Stimulated activated CD8-positive, alpha-beta memory T cell treated with anti-CD3 and anti-CD28 coated beads, Interleukin-4, amount 100 ng/mL, for 24 hours (primary cell): Measurements from ENCODE around the gene FIBP.
"Not testable (repeated sequence)": the region's sequence is repeated elsewhere in the genome, so short reads cannot be mapped to it uniquely, and the experiment has no call there.

Source experiments
- DNase-seq: peaks from one replicate; pipeline ENCODE4 v3.0.0-alpha.2; 2020; ENCODE audit warnings: low read depth

FIBP gene

DNA sequence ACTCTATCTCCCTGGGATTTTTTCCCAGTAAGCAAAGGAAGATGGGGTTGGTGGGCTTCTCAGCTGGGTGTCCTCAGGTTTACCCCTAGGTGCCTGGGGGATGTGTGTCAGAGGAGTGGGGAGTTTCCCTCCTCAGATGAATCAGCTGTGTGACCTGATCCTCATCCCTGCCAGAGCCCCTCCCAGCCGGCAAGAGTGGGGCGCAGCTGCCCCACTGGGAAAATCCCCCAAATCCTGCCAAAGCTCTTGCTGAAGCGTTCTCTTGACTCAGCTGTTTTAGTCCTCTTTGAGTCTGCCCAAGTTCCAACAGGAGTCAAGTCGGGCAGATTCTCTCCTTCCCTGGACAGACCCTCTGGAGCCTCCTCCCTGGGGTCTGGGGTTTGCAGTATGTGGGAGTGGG lies 24.6 kb upstream of the FIBP start:
- no peak for DNase-seq

DNA sequence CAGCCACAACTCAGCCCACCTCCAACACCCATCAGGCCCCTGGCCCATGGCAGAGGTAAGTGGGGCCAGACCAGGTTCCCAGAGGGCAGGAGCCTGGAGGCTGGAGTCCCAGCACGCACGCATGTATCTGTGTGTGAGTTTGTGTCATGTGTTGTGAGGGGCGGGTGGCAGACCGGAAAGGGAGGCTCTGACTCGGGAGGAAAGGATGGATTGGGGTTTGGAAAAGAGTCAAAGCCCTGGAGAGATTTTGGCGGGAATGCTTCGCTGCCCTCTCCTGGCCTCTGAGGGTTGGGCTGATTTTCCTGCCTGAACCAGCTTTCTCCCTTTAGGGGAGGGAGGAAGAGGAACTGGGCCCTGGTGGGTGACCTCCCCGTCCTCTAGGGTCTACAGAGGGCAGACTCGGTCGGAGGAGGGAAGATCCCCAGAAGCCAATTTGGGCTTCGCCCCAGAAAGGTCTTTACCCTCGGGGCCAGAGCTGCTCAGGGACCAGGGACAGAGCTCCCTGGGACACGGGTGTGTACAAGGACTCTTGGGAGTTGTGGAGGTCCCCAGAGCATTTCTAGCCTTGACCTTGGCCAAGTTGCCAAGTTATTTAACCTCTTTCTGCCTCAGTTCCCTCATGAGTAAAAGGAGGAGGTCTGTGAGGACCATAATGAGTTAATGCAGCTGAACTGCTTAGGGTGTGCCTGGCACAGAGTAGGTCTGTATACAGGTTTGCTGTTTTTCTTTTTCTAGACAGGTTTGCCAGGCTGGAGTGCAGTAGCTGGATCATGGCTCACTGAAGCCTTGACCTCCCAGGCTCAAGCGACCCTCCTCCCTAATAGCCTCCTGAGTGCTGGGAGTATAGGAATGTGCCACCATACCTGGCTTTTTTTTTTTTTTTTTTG lies 23.7 kb upstream of the FIBP start:
- no peak for DNase-seq

- no peak for DNase-seq
Observed at GRCh38 chr11:65907878-65908277, 19.6 kb upstream of the FIBP start.

- DNase-seq = no peak
Observed at GRCh38 chr11:65906602-65907001, 18.3 kb upstream of the FIBP start.

DNA sequence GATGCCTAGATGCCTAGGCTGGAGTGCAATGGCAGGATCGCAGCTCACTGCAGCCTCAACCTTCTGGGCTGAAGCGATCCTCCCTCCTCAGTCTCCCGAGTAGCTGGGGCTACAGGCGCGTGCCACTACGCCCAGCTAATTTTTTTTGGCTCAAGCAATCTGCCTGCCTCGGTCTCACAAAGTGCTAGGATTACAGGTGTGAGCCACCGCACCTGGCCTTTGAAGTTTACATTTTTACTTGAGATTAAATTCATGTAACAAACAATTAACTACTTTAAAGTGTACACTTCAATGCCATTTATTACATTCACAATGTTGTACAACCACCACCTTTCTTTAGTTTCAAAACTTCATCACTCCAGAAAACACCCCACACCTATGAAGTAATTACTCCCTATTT lies 15.4 kb upstream of the FIBP start:
- no peak for DNase-seq

DNA sequence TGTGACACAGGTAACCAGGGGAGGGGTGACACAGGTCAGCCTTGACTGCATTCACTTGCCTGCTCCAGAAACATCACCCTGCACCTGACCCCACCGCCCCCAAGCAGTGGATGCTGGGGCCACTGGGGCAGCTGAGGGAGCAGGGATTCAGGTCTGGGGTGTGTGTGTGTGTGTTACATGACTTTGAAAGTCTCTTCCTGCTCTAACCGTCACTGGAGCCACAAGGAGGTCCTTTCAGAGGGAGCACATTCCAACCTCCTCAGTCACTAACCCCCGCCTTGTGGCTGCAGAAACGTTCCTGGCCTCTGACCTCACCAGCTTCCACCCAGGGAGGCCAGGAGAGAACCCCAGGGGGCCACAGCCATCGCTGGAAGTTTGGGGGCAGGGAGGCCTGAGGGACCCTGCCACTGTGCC lies 14.8 kb upstream of the FIBP start:
- DNase-seq = no peak

DNA sequence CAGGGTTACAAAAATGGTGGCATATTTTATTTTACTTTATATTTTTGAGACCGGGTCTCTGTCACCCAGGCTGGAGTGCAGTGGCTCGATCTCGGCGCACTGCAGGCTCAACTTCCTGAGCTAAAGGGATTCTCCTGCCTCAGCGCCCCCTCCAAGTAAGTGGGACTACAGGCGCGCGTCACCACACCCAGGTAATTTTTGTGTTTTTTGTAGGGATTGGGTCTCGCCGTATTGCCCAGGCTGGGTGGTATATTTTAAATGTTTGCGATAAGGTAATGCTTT lies 12.6 kb upstream of the FIBP start:
- DNase-seq = no peak

DNA sequence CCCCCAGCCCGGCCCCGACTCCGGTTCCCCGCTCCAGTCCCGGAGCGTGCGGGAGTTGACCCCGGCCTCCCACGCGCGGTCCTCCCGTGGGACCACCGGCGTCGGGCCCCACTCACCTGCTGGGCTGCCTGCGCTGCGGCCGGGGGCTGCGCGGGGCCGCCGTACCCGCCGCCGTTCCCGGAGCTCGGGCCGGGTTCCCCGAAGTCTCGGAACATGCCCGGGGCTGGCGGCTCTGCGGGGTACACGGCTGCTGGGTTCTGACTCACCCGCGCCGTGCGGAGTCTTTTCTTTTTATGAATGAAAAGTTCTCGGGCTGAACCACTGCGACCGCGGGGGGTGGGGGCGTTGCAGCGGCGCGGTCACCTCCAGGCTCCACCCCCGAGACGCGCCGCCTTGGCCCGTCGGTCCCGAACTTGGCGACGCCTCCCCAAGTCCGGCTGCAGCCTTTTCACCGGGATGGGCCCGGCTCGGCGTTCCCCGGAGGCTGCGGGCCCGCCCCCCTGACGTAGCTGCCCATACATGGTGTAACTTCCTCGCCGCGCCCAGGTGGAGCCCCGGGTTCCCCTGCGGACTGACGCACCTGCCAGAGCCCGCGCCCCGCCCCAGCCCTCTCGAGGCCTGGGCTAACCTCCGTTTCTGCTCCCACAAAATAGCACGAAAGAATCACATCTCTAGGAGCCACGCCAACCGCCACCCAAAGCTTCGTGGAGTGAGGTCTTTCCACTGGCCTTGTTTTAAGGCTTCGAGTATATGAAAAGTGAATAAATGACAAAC lies 12.0 kb upstream of the FIBP start, which contains the start of gene FOSL1:
FOSL1 (minus strand) TSS at position 264 of the 774 bp plus-strand sequence; CDS start at position 215, 49 bp downstream.
- peak; percentile 91 for DNase-seq

GRCh38 chr11:65899356-65900124 lies 11.3 kb upstream of the FIBP start:
- peak; percentile 68 for DNase-seq

- no peak for DNase-seq
Observed at GRCh38 chr11:65898656-65899355, 10.5 kb upstream of the FIBP start.

DNA sequence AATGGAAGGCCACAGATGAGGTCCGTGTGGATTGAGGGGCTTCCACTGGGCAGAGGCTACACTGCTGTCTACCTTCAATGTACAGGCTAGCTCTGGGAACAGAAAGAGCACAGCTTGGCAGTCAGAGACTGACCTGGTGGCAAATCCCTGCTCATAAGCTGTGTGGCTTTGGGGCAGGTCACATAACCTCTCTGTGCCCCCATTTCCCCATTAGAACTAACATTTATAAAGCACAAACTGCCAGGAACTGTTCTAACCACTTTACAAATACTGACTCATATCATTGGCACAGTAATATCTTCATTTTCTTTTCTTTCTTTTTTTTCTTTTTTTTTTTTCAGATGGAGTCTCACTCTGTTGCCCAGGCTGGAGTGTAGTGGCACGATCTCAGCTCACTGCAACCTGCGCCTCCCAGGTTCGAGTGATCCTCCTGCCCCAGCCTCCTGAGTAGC lies 8.8 kb upstream of the FIBP start:
- no peak for DNase-seq

- DNase-seq = no peak
Observed at GRCh38 chr11:65896034-65896999, 8.0 kb upstream of the FIBP start.

- no peak for DNase-seq
Observed at GRCh38 chr11:65895482-65895981, 7.3 kb upstream of the FIBP start.

GRCh38 chr11:65894034-65894591 lies 5.8 kb upstream of the FIBP start:
- DNase-seq = no peak

DNA sequence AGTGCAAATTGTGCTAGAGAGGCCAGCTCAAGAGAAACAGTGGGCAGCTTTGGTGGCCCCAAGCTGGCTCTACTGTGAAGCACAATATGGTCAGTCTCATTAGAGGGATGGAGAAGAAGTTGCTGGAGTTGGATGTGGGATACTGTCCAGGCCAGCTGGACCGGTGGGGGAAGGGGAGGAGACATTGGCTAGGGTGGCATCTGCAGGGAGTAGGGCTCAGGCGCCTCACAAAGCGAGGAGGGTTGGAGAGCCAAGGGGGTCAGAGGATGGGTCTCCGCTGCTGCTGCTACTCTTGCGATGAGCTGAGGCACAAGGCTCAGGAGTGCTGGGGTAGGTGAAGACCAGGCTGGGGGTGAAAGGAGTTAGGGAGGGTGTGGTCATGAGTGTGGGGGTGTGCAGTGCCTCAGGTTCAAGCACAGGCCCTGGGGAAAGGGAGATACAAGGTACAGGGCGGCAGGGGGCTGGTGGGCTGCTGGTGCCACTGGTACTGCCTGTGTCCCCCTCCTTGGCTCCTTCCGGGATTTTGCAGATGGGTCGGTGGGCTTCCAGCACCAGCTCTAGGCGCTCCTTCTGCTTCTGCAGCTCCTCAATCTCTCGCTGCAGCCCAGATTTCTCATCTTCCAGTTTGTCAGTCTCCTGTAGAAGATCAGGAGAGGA lies 4.5 kb upstream of the FIBP start:
- no peak for DNase-seq

DNA sequence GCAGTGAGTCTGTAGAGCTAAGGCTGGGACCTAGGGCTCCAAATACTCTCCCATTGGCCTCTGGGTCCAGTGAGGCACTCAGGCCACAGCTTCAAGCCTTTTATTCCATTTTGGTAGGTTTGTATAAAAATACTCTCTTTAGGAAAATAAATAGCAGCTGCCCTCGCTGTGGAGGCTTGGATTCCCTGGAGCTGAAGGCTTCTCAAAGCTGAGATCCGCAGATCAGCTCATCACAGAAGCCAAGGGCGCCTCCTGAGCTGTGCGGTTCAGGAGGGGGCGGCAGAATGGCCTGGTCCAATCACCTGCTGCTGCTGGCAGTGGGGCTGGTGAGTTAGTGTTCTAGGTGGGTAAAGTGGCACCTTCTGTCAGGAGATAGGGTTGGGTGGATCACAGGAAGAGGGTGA lies 3.9 kb upstream of the FIBP start:
- DNase-seq = not testable (repeated sequence)

- DNase-seq = peak; percentile 21
Observed at GRCh38 chr11:65891219-65892136, 3.2 kb upstream of the FIBP start.
